Upper lobe of left lung (tissue), 6 donors: ENCODE data around the gene ATP6V1F. TPM values are rescaled to one million over a fixed set of nuclear protein-coding genes. Genes with fewer than 3 reads are reported as not detected.

Experiments
- ATAC-seq, 2 donors: fragments of 200-7000 bp; cut with Tn5 transposase; one replicate each; pipeline ENCODE4 v1.9.1; 2022; ENCODE audit warnings: mild to moderate bottlenecking in 2 of 2, moderate library complexity in 2 of 2; ENCODE audit not compliant: low FRiP score in 2 of 2
- DNase-seq, 2 donors: peaks; one replicate each; pipeline ENCODE4 v3.0.0-alpha.2; 2019 to 2020
- H3K27ac ChIP-seq, 4 donors: fragments of 200-600 bp; sonication (generic); one replicate each; pipeline ENCODE4 v1.5.1; 2016 to 2019
- H3K27me3 ChIP-seq, 4 donors: fragments of 200-600 bp; sonication (generic); one replicate each; pipeline ENCODE4 v1.5.1; 2017 to 2019
- H3K36me3 ChIP-seq, 4 donors: fragments of 200-600 bp; sonication (generic); one replicate each; pipeline ENCODE4 v1.5.1; 2016 to 2019
- H3K4me1 ChIP-seq, 4 donors: fragments of 200-600 bp; sonication (generic); one replicate each; pipeline ENCODE4 v1.5.1; 2018 to 2019
- H3K4me3 ChIP-seq, 4 donors: fragments of 200-600 bp; sonication (generic); one replicate each; pipeline ENCODE4 v1.5.1; 2017 to 2019; ENCODE audit warnings: mild to moderate bottlenecking in 2 of 4, moderate library complexity in 1 of 4
- H3K9me3 ChIP-seq, 4 donors: fragments of 200-600 bp; sonication (generic); one replicate each; pipeline ENCODE4 v1.5.1; 2018 to 2019
- EP300 ChIP-seq, 4 donors: sonication (generic); formaldehyde crosslinking; IDR thresholded peaks; one replicate each; pipeline ENCODE4 v1.5.1; 2017; ENCODE audit warnings: antibody characterized with exemption in 4 of 4, control low read depth in 2 of 4
- POLR2A ChIP-seq, 4 donors: fragments of 450-650 bp; IDR thresholded peaks; one replicate each; pipeline ENCODE4 v1.5.1; 2016 to 2017; ENCODE audit warnings: antibody characterized with exemption in 4 of 4, mild to moderate bottlenecking in 2 of 4
- POLR2AphosphoS5 ChIP-seq, 2 donors: sonication (generic); formaldehyde crosslinking; IDR thresholded peaks; one replicate each; pipeline ENCODE4 v1.5.1; 2017; ENCODE audit warnings: antibody characterized with exemption in 2 of 2
- WGBS, 2 donors: methylation state at CpG; one replicate each; pipeline ENCODE4 v1.1.5; 2017 to 2018; 5-methylcytosine and 5-hydroxymethylcytosine counted together
- total RNA-seq, 6 donors: library from RNA; depleted of rRNA in 4 of 6; stranded (reverse); fragments of >200 nt in 4 of 6; gene quantifications; one replicate each; pipeline versions ENCODE4 v1.1.0 to v1.2.1, GENCODE V29; 2016 to 2021
- TF ChIP-seq, protein P1 (sequence below), 6 experiments: fragments of 450-650 bp in 4 of 6; fragments of 200-600 bp in 2 of 6; sonication (generic) in 2 of 6; IDR thresholded peaks; one replicate each; pipeline ENCODE4 v1.5.1; 2016 to 2019; ENCODE audit warnings: antibody characterized with exemption in 6 of 6
- donor health status: DM: no; HTN: no; CAD: no; lungs with moderate emphysema.
- donor health status: DM: no; HTN: yes; CAD: no; lungs with severe emphysema.

ATP6V1F gene
- total RNA-seq, 6 donors from 2014 or later = 99.8 to 224 (median 156) TPM

DNA sequence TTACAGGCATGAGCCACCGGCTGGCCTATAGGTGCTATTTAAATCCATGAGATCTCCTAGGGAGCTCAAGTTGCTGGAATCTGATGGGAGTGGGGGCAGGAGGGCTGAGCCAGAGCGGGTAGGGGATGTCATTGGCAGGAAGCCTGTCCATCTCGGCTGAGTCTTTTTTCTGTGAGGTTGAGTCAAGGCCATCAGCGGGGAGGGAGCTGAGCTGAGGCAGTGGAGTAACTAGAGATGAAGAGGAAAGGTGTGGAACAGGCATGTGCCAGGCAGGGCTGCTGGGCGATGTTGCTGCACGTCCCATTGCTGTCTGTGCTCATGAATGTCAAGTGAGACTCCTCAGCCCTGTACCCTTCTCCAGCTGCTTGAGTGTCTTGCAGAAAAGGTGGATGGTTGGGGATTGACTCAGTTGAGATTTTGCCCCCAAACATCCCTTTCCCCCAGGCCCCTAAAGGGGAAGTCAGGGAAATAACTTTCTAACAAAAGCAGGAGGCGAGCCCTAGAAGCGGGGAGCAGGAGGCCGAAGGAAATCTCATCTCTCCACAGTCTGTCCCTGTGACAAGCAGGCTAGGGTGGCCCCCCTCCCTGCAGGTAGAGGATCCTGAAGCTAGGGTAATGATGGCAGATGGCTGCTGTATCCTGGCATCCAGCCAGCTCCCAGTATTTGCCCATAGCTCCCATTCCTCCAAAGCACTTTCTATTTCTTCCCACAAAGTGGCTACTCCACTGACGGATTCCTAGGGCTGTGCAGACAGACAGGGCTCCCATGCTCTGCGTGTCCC lies 5.4 kb downstream of the ATP6V1F start:
- ATAC-seq (no peak), DNase-seq (no peak)
- WGBS, 2 donors = 83 to 86% methylated on average over 10 to 11 of the region's 11 CpGs
- H3K4me1 ChIP-seq = peaks cover 27 to 39% (median 30%) of the 10 kb centered on the region in 4 donors
- no peak overlapping the region for H3K4me3 ChIP-seq
- no peak overlapping the region for H3K27ac ChIP-seq
- peaks cover 0 to 19% (median 16%) of the 10 kb centered on the region in 4 donors for H3K36me3 ChIP-seq
- TF ChIP-seq, protein P1, sequence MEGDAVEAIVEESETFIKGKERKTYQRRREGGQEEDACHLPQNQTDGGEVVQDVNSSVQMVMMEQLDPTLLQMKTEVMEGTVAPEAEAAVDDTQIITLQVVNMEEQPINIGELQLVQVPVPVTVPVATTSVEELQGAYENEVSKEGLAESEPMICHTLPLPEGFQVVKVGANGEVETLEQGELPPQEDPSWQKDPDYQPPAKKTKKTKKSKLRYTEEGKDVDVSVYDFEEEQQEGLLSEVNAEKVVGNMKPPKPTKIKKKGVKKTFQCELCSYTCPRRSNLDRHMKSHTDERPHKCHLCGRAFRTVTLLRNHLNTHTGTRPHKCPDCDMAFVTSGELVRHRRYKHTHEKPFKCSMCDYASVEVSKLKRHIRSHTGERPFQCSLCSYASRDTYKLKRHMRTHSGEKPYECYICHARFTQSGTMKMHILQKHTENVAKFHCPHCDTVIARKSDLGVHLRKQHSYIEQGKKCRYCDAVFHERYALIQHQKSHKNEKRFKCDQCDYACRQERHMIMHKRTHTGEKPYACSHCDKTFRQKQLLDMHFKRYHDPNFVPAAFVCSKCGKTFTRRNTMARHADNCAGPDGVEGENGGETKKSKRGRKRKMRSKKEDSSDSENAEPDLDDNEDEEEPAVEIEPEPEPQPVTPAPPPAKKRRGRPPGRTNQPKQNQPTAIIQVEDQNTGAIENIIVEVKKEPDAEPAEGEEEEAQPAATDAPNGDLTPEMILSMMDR (IDR thresholded peaks at IDR 0.05) = no peak
- TF ChIP-seq POLR2AphosphoS5 (IDR thresholded peaks at IDR 0.05) = no peak
- H3K27me3 ChIP-seq = peaks cover 0 to 8% (median 3%) of the 10 kb centered on the region in 4 donors
- no peaks in the 10 kb centered on the region for H3K9me3 ChIP-seq

DNA sequence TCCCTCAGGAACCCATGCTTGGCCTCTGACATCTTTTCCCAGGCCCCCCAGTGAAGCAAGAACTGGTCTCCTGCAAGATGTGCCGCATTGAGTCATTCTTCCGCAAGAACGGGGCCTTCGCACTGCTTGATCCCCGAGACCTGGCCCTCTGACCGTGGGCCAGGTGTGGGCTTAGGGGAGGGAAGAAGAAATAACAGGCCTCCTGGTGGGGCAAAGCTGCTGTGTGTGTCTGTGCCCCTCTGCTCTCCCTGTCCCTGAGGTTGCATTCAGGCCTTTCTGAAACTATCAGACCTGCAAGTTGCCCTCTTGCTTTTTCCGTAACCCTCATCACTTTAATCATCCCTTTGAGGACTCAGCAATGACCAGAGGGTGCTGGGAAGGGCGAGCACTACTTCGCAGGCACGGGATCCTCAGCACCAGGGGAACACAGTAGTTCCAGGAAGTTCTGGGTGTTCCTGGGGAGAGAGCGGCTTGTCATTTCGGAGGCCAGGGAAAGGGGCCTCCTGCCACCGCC lies 6.0 kb downstream of the ATP6V1F start:
- Histone ChIP-seq H3K27ac (no peak overlapping the region), H3K4me1 (peaks cover 23 to 34% (median 27%) of the 10 kb centered on the region in 4 donors), H3K36me3 (peaks cover 0 to 19% (median 16%) of the 10 kb centered on the region in 4 donors), H3K27me3 (peaks cover 0 to 8% (median 3%) of the 10 kb centered on the region in 4 donors), H3K4me3 (peak overlapping the region; percentile 26 to 73 (median 56)), H3K9me3 (no peaks in the 10 kb centered on the region)
- WGBS, 2 donors = 33 to 60% methylated on average over 8 to 11 of the region's 13 CpGs
- TF ChIP-seq, protein P1 (IDR thresholded peaks at IDR 0.05) = no peak
- TF ChIP-seq EP300 (IDR thresholded peaks at IDR 0.05) (no peak), POLR2A (IDR thresholded peaks at IDR 0.05) (no peak), POLR2AphosphoS5 (IDR thresholded peaks at IDR 0.05) (no peak)
- DNase-seq = no peak
- ATAC-seq = peak in 1 of 2 donors; percentile 12

DNA sequence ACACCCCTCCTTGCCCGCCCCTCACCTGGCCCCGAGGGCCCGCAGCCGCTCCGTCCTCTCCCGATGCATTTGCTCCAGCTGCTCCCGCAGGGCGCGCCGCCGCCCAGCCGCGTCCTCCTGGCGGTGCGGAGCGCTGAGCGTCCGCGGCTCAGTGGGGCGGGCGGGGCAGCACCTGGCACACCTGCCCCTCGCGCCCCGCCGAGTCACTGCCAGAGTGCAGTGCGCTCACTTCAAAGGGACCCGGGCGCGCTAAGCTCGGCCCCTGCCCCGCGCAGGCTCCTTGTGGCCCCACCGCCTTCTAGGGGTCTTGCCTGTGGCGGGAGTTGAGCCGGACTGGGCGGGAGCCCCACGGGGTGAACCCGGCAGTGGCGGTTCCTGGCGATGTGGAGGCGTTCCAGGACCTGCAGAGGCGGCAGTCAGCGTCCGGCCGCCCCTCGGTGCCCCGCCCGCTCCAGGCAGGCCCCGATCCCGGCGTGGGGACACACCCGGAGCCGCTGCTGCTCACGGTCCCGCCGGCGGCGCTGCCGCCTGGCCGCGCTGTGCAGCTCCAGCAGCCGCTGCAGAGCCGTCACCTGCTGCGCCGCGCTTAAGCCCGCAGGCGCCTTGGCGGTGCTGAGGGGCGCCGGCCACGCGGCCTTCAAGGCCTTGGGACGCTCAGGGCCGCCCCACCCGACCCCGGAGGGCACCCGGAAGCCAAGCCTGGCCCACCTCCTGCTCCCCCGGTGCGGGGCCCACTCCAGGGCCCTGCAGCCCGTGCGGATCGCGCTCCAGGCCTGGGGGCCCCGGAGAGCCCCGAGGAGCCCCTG lies 6.7 kb downstream of the ATP6V1F start:
- DNase-seq (peak; percentile 38 to 92), ATAC-seq (peak; percentile 34 to 84)
- TF ChIP-seq POLR2AphosphoS5 (IDR thresholded peaks at IDR 0.05) (no peak), POLR2A (IDR thresholded peaks at IDR 0.05) (no peak), EP300 (IDR thresholded peaks at IDR 0.05) (no peak)
- TF ChIP-seq, protein P1 (IDR thresholded peaks at IDR 0.05) = peak in 1 of 6 experiments; percentile 46
- Histone ChIP-seq H3K9me3 (no peaks in the 10 kb centered on the region), H3K27me3 (peaks cover 0 to 13% (median 3%) of the 10 kb centered on the region in 4 donors), H3K36me3 (peaks cover 0 to 19% (median 16%) of the 10 kb centered on the region in 4 donors), H3K4me1 (peaks cover 17 to 28% (median 20%) of the 10 kb centered on the region in 4 donors), H3K4me3 (peak overlapping the region; percentile 26 to 73 (median 56)), H3K27ac (no peak overlapping the region)
- WGBS, 2 donors = 0% methylated on average over 3 of the region's 86 CpGs; no CpG with 5 or more reads in 1 of the 2 donors

DNA sequence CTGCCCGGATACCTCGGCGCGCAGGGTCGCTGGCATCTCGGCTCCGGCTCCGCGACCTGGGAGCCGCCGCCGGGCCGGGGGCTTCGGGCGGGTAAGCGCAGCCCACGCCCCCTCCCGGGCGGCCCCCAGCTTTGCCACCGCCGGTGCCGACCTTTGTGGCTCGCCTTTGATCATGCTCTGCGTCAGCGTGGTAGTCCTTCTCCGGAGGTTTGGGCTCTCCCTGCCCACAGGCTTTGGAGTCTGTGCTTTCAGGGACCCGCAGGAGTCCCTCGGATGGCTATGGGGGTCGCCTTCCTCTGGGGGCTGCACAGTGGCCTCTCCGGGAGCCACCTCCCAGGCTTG lies 7.3 kb downstream of the ATP6V1F start:
- peaks cover 0 to 16% (median 15%) of the 10 kb centered on the region in 4 donors for H3K36me3 ChIP-seq
- peaks cover 17 to 22% (median 18%) of the 10 kb centered on the region in 4 donors for H3K4me1 ChIP-seq
- DNase-seq (no peak), ATAC-seq (no peak)
- H3K9me3 ChIP-seq = no peaks in the 10 kb centered on the region
- TF ChIP-seq POLR2A (IDR thresholded peaks at IDR 0.05) (no peak), EP300 (IDR thresholded peaks at IDR 0.05) (no peak), POLR2AphosphoS5 (IDR thresholded peaks at IDR 0.05) (no peak)
- TF ChIP-seq, protein P1 (IDR thresholded peaks at IDR 0.05) = no peak
- WGBS, 2 donors = 32 to 38% methylated on average over 3 to 9 of the region's 30 CpGs
- no peak overlapping the region for H3K27ac ChIP-seq
- peaks cover 0 to 14% (median 3%) of the 10 kb centered on the region in 4 donors for H3K27me3 ChIP-seq
- peak overlapping the region; percentile 26 to 73 (median 56) for H3K4me3 ChIP-seq
